ENCODE results near the gene FAM117A. TPM values are rescaled to one million over a fixed set of nuclear protein-coding genes. Genes with fewer than 3 reads are reported as not detected.

Gene FAM117A
- total RNA-seq, 1 donor from 2014 or later = 11.9 TPM

- TF ChIP-seq CTCF (IDR thresholded peaks at IDR 0.05; ENCODE audit: partially characterized antibody, unreplicated experiment) = no peak
- Mint-ChIP-seq H3K4me3 (ENCODE audit: unreplicated experiment) (no peak overlapping the region), H3K9me3 (ENCODE audit: unreplicated experiment) (peaks cover 2% of the 10 kb centered on the region), H3K27me3 (ENCODE audit: unreplicated experiment) (peaks cover 3% of the 10 kb centered on the region), H3K4me1 (ENCODE audit: low read depth, unreplicated experiment) (peaks cover 27% of the 10 kb centered on the region), H3K36me3 (ENCODE audit: unreplicated experiment) (no peaks in the 10 kb centered on the region), H3K27ac (ENCODE audit: unreplicated experiment) (no peak overlapping the region)
- no peak for DNase-seq
Measured at GRCh38 chr17:49757151-49757777, 6.7 kb downstream of the FAM117A start.

- H3K27ac Mint-ChIP-seq (ENCODE audit: unreplicated experiment) = no peak overlapping the region
- DNase-seq = no peak
- H3K4me3 Mint-ChIP-seq (ENCODE audit: unreplicated experiment) = no peak overlapping the region
- H3K36me3 Mint-ChIP-seq (ENCODE audit: unreplicated experiment) = no peaks in the 10 kb centered on the region
- H3K9me3 Mint-ChIP-seq (ENCODE audit: unreplicated experiment) = peaks cover 2% of the 10 kb centered on the region
- peaks cover under 1% of the 10 kb centered on the region for H3K27me3 Mint-ChIP-seq (ENCODE audit: unreplicated experiment)
- H3K4me1 Mint-ChIP-seq (ENCODE audit: low read depth, unreplicated experiment) = peaks cover 22% of the 10 kb centered on the region
- TF ChIP-seq CTCF (IDR thresholded peaks at IDR 0.05; ENCODE audit: partially characterized antibody, unreplicated experiment) = no peak
Measured at GRCh38 chr17:49756323-49757150, 7.4 kb downstream of the FAM117A start.

- Mint-ChIP-seq H3K4me1 (ENCODE audit: low read depth, unreplicated experiment) (peaks cover 22% of the 10 kb centered on the region), H3K27ac (ENCODE audit: unreplicated experiment) (no peak overlapping the region), H3K36me3 (ENCODE audit: unreplicated experiment) (no peaks in the 10 kb centered on the region), H3K27me3 (ENCODE audit: unreplicated experiment) (no peaks in the 10 kb centered on the region), H3K4me3 (ENCODE audit: unreplicated experiment) (no peak overlapping the region), H3K9me3 (ENCODE audit: unreplicated experiment) (peaks cover 2% of the 10 kb centered on the region)
- no peak for DNase-seq
- TF ChIP-seq CTCF (IDR thresholded peaks at IDR 0.05; ENCODE audit: partially characterized antibody, unreplicated experiment) = no peak
Measured at GRCh38 chr17:49755663-49756283, 8.2 kb downstream of the FAM117A start.

- Mint-ChIP-seq H3K27me3 (ENCODE audit: unreplicated experiment) (no peaks in the 10 kb centered on the region), H3K27ac (ENCODE audit: unreplicated experiment) (no peak overlapping the region), H3K4me1 (ENCODE audit: low read depth, unreplicated experiment) (peaks cover 18% of the 10 kb centered on the region), H3K4me3 (ENCODE audit: unreplicated experiment) (no peak overlapping the region), H3K36me3 (ENCODE audit: unreplicated experiment) (no peaks in the 10 kb centered on the region), H3K9me3 (ENCODE audit: unreplicated experiment) (peaks cover 3% of the 10 kb centered on the region)
- no peak for DNase-seq
- no peak for TF ChIP-seq CTCF (IDR thresholded peaks at IDR 0.05; ENCODE audit: partially characterized antibody, unreplicated experiment)
Measured at GRCh38 chr17:49753959-49754391, 10.0 kb downstream of the FAM117A start.

All from glutamatergic neuron (in vitro differentiated cells).